GM18526 (cell line): ENCODE results near the gene TLCD2.

Experiments
- POLR2A ChIP-seq: IDR thresholded peaks from 3 replicates; pipeline ENCODE4 v1.6.1; 2011; ENCODE audit not compliant: insufficient read length; ENCODE audit errors: extremely low read depth

The TLCD2 gene

GRCh38 chr17:1709971-1710806, at the start of gene TLCD2:
Gene TLCD2 (minus strand): TSS chr17:1710377. CDS start chr17:1710242, 135 bp downstream.
- TF ChIP-seq POLR2A, result no peak

GRCh38 chr17:1759529-1759928, 49.4 kb upstream of the TLCD2 start:
- TF ChIP-seq POLR2A, result no peak

- no peak for TF ChIP-seq POLR2A
Observed at GRCh38 chr17:1758807-1759206, 48.6 kb upstream of the TLCD2 start.

GRCh38 chr17:1755827-1756262, 45.7 kb upstream of the TLCD2 start:
- no peak for TF ChIP-seq POLR2A

- no peak for TF ChIP-seq POLR2A
Observed at GRCh38 chr17:1755252-1755826, 45.2 kb upstream of the TLCD2 start.

- TF ChIP-seq POLR2A, result no peak
Observed at GRCh38 chr17:1754430-1755112, 44.4 kb upstream of the TLCD2 start.

GRCh38 chr17:1753767-1754429, 43.7 kb upstream of the TLCD2 start:
- no peak for TF ChIP-seq POLR2A

- no peak for TF ChIP-seq POLR2A
Observed at GRCh38 chr17:1752425-1753262, 42.5 kb upstream of the TLCD2 start.

- no peak for TF ChIP-seq POLR2A
Observed at GRCh38 chr17:1750628-1751027, 40.5 kb upstream of the TLCD2 start.

GRCh38 chr17:1746975-1747543, 36.9 kb upstream of the TLCD2 start:
- no peak for TF ChIP-seq POLR2A

- TF ChIP-seq POLR2A, result no peak
Observed at GRCh38 chr17:1745513-1746020, 35.4 kb upstream of the TLCD2 start.

- TF ChIP-seq POLR2A, result no peak
Observed at GRCh38 chr17:1744551-1745512, 34.7 kb upstream of the TLCD2 start.

- no peak for TF ChIP-seq POLR2A
Observed at GRCh38 chr17:1743088-1743439, 32.9 kb upstream of the TLCD2 start.
